ENCODE results near the gene SCYGR1.
"Not testable (repeated sequence)": the region's sequence is repeated elsewhere in the genome, so short reads cannot be mapped to it uniquely, and the experiment has no call there.

The SCYGR1 gene

GRCh38 chr2:227387583-227387982 lies at the start of gene SCYGR1:
TSS of gene SCYGR1 (minus strand) at chr2:227387949. CDS start at chr2:227387949, 0 bp downstream.
- DNase-seq: not testable (repeated sequence)

GRCh38 chr2:227436436-227437174 lies 48.9 kb upstream of the SCYGR1 start:
- DNase-seq: no peak

- no peak for DNase-seq
Observed at GRCh38 chr2:227433171-227433570, 45.4 kb upstream of the SCYGR1 start.

- DNase-seq: no peak
Observed at GRCh38 chr2:227430639-227431038, 42.9 kb upstream of the SCYGR1 start.

- no peak for DNase-seq
Observed at GRCh38 chr2:227428731-227429285, 41.1 kb upstream of the SCYGR1 start.

- peak; percentile 81 for DNase-seq
Observed at GRCh38 chr2:227423656-227424499, 36.1 kb upstream of the SCYGR1 start.

- no peak for DNase-seq
Observed at GRCh38 chr2:227420087-227421052, 32.6 kb upstream of the SCYGR1 start.

- no peak for DNase-seq
Observed at GRCh38 chr2:227416701-227417100, 29.0 kb upstream of the SCYGR1 start.

- peak; percentile 42 for DNase-seq
Observed at GRCh38 chr2:227415538-227416424, 28.0 kb upstream of the SCYGR1 start.

GRCh38 chr2:227414846-227415245 lies 27.1 kb upstream of the SCYGR1 start:
- no peak for DNase-seq

- no peak for DNase-seq
Observed at GRCh38 chr2:227413371-227413770, 25.6 kb upstream of the SCYGR1 start.

GRCh38 chr2:227412877-227413276 lies 25.1 kb upstream of the SCYGR1 start:
- DNase-seq: no peak

- no peak for DNase-seq
Observed at GRCh38 chr2:227411990-227412350, 24.2 kb upstream of the SCYGR1 start.

- no peak for DNase-seq
Observed at GRCh38 chr2:227411320-227411989, 23.7 kb upstream of the SCYGR1 start.

- DNase-seq: no peak
Observed at GRCh38 chr2:227410191-227410590, 22.4 kb upstream of the SCYGR1 start.

GRCh38 chr2:227407591-227408151 lies 19.9 kb upstream of the SCYGR1 start:
- DNase-seq: peak; percentile 90

GRCh38 chr2:227406177-227407031 lies 18.7 kb upstream of the SCYGR1 start:
- DNase-seq: peak; percentile 76

- DNase-seq: no peak
Observed at GRCh38 chr2:227404585-227405271, 17.0 kb upstream of the SCYGR1 start.

GRCh38 chr2:227402959-227403358 lies 15.2 kb upstream of the SCYGR1 start:
- DNase-seq: no peak

Measured in retina (tissue), 1 donor.